OCI-LY3 (cell line): Measurements from ENCODE around the gene RFX3.

Source experiments
- H2AFZ ChIP-seq: fragments of 200-600, 300-600 bp; shearing (Covaris generic); 2 replicates; pipeline ENCODE4 v1.6.0; 2014; ENCODE audit warnings: antibody characterized with exemption, low read depth, low read length
- H3K27ac ChIP-seq: fragments of 200-600, 300-600 bp; sonication (generic); 2 replicates; pipeline ENCODE4 v1.5.1; 2014; ENCODE audit warnings: mild to moderate bottlenecking, low read length, moderate library complexity, mixed read lengths
- H3K27me3 ChIP-seq: fragments of 200-600, 300-600 bp; sonication (generic); 2 replicates; pipeline ENCODE4 v1.6.1; 2014; ENCODE audit warnings: low read depth, low read length, mixed read lengths
- H3K36me3 ChIP-seq: fragments of 200-600, 300-600 bp; sonication (generic); replicated peaks from 2 replicates; pipeline ENCODE3; 2014; ENCODE audit warnings: low read depth, low read length, mixed read lengths
- H3K4me1 ChIP-seq: fragments of 300-600, 200-600 bp; sonication (generic); 2 replicates; pipeline ENCODE4 v1.6.1; 2014; ENCODE audit warnings: low read length, mixed read lengths
- H3K4me2 ChIP-seq: fragments of 200-600, 300-600 bp; sonication (generic); 2 replicates; pipeline ENCODE4 v1.6.1; 2014; ENCODE audit warnings: low read length, mixed read lengths
- H3K4me3 ChIP-seq: fragments of 300-600, 200-600 bp; sonication (generic); 2 replicates; pipeline ENCODE4 v1.5.1; 2014; ENCODE audit warnings: antibody characterized with exemption, mild to moderate bottlenecking, low read length, moderate library complexity
- H3K79me2 ChIP-seq: fragments of 300-600, 200-600 bp; shearing (Covaris generic); 2 replicates; pipeline ENCODE4 v1.6.1; 2014; ENCODE audit warnings: mild to moderate bottlenecking, low read length, mixed read lengths
- H3K9ac ChIP-seq: fragments of 300-600, 200-600 bp; shearing (Covaris generic); 2 replicates; pipeline ENCODE4 v1.6.0; 2014; ENCODE audit warnings: mild to moderate bottlenecking, low read length, moderate library complexity
- H3K9me3 ChIP-seq: fragments of 200-600, 300-600 bp; shearing (Covaris generic); 2 replicates; pipeline ENCODE4 v1.6.1; 2014; ENCODE audit warnings: low read length, mixed read lengths; ENCODE audit not compliant: insufficient read depth
- H4K20me1 ChIP-seq: fragments of 200-600, 300-600 bp; sonication (generic); 2 replicates; pipeline ENCODE4 v1.6.1; 2016; ENCODE audit warnings: low read length, mixed read lengths; ENCODE audit not compliant: insufficient read depth
- CTCF ChIP-seq: fragments of 200-600, 300-600 bp; sonication (generic); IDR thresholded peaks from 2 replicates; pipeline ENCODE4 v1.5.1; 2014; ENCODE audit warnings: antibody characterized with exemption, low read length, low read depth
- EZH2phosphoT487 ChIP-seq: fragments of 200-600 bp; shearing (Covaris generic); IDR thresholded peaks from 2 replicates; pipeline ENCODE4 v1.6.1; 2018; ENCODE audit warnings: antibody characterized with exemption, mixed run types, low read depth

RFX3 gene

GRCh38 chr9:3553076-3553765 is 27.4 kb upstream of the RFX3 start:
- Histone ChIP-seq H4K20me1 (no peaks in the 10 kb centered on the region), H3K4me2 (no peak overlapping the region), H3K4me1 (no peaks in the 10 kb centered on the region), H3K79me2 (no peaks in the 10 kb centered on the region), H3K27me3 (no peaks in the 10 kb centered on the region), H3K4me3 (no peak overlapping the region), H3K9me3 (no peaks in the 10 kb centered on the region), H3K27ac (no peak overlapping the region), H3K9ac (no peak overlapping the region), H2AFZ (no peak overlapping the region), H3K36me3 (no peaks in the 10 kb centered on the region)
- TF ChIP-seq CTCF (no peak), EZH2phosphoT487 (no peak)

GRCh38 chr9:3549225-3549624 is 23.4 kb upstream of the RFX3 start:
- no peaks in the 10 kb centered on the region for H4K20me1 ChIP-seq
- no peak overlapping the region for H3K4me2 ChIP-seq
- no peaks in the 10 kb centered on the region for H3K36me3 ChIP-seq
- H3K27ac ChIP-seq = no peak overlapping the region
- TF ChIP-seq CTCF (no peak), EZH2phosphoT487 (no peak)
- H3K9me3 ChIP-seq = no peaks in the 10 kb centered on the region
- no peak overlapping the region for H3K4me3 ChIP-seq
- H2AFZ ChIP-seq = no peak overlapping the region
- H3K9ac ChIP-seq = no peak overlapping the region
- no peaks in the 10 kb centered on the region for H3K79me2 ChIP-seq
- H3K4me1 ChIP-seq = no peaks in the 10 kb centered on the region
- no peaks in the 10 kb centered on the region for H3K27me3 ChIP-seq

GRCh38 chr9:3548648-3549047 is 22.8 kb upstream of the RFX3 start:
- Histone ChIP-seq H3K27ac (no peak overlapping the region), H3K4me2 (no peak overlapping the region), H3K9me3 (no peaks in the 10 kb centered on the region), H2AFZ (no peak overlapping the region), H3K4me1 (no peaks in the 10 kb centered on the region), H4K20me1 (no peaks in the 10 kb centered on the region), H3K27me3 (no peaks in the 10 kb centered on the region), H3K4me3 (no peak overlapping the region), H3K79me2 (no peaks in the 10 kb centered on the region), H3K36me3 (no peaks in the 10 kb centered on the region), H3K9ac (no peak overlapping the region)
- no peak for TF ChIP-seq EZH2phosphoT487
- TF ChIP-seq CTCF = no peak

- no peaks in the 10 kb centered on the region for H3K27me3 ChIP-seq
- H3K27ac ChIP-seq = no peak overlapping the region
- H3K79me2 ChIP-seq = no peaks in the 10 kb centered on the region
- TF ChIP-seq CTCF = no peak
- TF ChIP-seq EZH2phosphoT487 = no peak
- H3K9me3 ChIP-seq = no peaks in the 10 kb centered on the region
- H3K9ac ChIP-seq = no peak overlapping the region
- H2AFZ ChIP-seq = no peak overlapping the region
- no peaks in the 10 kb centered on the region for H3K36me3 ChIP-seq
- no peaks in the 10 kb centered on the region for H4K20me1 ChIP-seq
- H3K4me1 ChIP-seq = no peaks in the 10 kb centered on the region
- no peak overlapping the region for H3K4me2 ChIP-seq
- H3K4me3 ChIP-seq = no peak overlapping the region
Measured at GRCh38 chr9:3541206-3541605, 15.4 kb upstream of the RFX3 start.
